GM12864 (cell line): ENCODE measurements around the gene ARHGAP5.

ENCODE experiments used
- DNase-seq: peaks from one replicate; pipeline ENCODE4 v3.0.0-alpha.2; 2011; ENCODE audit warnings: low read depth
- H3K4me3 ChIP-seq: 2 replicates; pipeline ENCODE4 v1.5.1; 2011; ENCODE audit warnings: mild to moderate bottlenecking, low read depth, low read length, control low read depth
- TF ChIP-seq, protein P1 (sequence below): IDR thresholded peaks from 2 replicates; pipeline ENCODE4 v1.5.1; 2011; ENCODE audit warnings: low read depth, mild to moderate bottlenecking, moderate library complexity, low read length, control low read depth, inconsistent platforms; ENCODE audit errors: missing control alignments

Gene ARHGAP5

DNA sequence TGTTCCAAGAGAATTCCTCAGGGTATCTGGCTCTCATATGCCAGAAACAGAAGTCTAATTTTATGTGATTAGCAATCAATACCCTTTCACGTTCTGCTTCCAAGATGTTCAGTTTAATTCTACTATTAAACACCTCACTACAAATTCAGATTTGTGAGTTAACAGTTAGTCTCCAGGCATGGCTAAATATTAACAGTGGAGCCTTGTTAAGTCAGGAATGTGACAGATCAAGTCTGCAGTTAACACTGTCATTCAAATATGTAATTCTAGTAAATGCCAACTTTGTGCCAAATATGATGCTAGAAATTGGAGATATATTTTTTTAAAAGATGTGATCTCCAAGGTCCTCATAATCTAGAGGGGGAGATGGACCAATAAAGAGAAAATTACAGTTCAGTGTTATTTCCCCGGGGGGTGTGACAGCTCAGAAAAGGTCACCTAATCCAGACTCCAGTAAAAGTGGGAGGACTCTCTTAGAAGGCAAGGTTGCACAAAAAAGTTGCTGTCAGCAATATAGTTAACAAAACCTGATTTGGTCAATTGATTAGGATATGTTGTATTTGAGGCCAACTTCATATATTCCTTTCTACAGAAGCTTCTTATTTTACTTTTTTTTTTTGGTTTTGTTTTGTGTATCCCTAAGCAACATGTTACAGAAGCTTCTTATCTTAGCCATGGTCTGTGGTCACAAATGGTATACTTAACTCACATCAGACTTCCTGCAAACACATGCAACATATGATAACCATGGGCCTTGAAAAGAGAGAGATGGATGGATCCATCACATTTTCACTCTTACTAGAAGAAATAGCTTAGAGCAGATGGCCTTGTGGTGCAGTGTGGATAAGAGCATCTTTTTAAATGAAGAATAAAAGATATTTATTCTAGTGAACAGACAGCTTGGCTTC lies 106.3 kb downstream of the ARHGAP5 start:
- H3K4me3 ChIP-seq: no peak overlapping the region
- TF ChIP-seq, protein P1, sequence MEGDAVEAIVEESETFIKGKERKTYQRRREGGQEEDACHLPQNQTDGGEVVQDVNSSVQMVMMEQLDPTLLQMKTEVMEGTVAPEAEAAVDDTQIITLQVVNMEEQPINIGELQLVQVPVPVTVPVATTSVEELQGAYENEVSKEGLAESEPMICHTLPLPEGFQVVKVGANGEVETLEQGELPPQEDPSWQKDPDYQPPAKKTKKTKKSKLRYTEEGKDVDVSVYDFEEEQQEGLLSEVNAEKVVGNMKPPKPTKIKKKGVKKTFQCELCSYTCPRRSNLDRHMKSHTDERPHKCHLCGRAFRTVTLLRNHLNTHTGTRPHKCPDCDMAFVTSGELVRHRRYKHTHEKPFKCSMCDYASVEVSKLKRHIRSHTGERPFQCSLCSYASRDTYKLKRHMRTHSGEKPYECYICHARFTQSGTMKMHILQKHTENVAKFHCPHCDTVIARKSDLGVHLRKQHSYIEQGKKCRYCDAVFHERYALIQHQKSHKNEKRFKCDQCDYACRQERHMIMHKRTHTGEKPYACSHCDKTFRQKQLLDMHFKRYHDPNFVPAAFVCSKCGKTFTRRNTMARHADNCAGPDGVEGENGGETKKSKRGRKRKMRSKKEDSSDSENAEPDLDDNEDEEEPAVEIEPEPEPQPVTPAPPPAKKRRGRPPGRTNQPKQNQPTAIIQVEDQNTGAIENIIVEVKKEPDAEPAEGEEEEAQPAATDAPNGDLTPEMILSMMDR: no peak
- DNase-seq: no peak

DNA sequence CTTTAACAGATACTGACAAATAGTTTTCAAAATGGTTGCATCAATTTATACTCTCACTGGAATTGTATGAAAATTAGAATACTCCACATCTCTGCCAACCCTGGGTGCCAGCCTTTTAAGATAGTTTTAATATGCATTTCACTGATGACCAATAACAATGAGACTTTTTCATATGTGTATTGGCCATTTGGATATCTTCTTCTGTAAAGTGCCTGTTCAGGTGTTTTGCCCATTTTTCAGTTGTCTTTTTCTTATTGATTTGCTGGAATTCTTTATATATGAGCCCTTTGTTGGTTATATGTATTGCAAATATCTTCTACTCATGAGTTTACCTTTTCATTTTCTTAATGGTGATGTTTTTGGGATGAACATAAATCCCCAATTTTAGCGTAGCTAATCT lies 108.0 kb downstream of the ARHGAP5 start:
- no peak for DNase-seq
- no peak overlapping the region for H3K4me3 ChIP-seq
- TF ChIP-seq, protein P1: no peak

DNA sequence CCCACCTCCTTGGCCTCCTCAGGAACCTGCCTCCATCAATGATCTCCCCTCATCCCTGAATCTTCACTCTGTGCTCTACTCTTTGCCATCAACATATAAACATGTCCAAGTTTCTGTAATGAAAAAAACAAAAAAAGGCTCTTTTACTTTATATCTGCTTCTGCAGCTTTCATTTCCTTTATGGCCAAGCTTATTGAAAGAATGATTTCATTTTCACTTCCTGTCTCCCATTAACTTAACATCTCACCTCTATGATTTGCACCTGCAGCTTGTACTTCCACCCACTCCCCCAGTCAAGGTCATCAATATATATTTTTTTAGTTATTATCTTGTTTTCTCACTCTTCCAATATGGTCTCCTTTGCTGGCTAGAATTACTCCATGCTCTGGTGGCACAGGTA lies 109.1 kb downstream of the ARHGAP5 start:
- DNase-seq: no peak
- H3K4me3 ChIP-seq: no peak overlapping the region
- TF ChIP-seq, protein P1: no peak

DNA sequence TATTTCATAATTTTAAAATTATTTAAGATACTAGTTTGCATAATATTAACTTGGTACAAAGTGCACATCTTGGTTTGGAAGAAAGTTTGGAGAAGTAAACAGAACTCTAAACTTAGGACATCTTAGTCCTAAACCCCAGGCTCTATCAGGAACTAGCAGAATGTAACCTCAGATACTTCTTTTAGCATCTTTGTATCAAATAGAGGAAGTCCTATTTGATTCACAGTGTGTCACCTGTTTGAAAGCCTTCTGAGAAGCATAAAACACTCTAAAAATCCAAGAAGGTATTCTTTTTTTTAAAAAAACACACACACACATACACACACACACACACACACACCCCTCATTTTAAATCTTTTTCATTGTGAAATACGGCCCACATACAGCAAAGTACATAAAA lies 112.7 kb downstream of the ARHGAP5 start:
- DNase-seq: no peak
- H3K4me3 ChIP-seq: no peak overlapping the region
- TF ChIP-seq, protein P1: no peak

DNA sequence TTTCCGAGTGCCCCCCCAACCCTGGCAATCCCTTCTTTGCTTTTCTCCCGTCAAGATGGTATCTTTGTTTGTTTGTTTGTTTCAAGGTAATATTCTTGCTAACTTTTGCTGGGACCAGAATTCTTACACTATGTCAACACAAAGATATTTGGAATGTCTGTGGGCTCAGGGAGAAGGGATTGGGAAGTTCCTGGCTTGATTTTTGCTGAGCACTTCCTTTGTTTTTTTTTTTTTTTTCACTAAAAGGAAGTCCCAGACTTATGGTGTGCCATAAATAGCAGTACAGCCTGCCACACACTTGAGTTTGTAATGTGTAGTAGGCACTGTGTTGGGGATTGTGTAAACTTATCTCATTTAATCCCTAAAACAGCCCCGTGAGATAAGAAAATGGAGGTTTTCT lies 113.6 kb downstream of the ARHGAP5 start:
- no peak overlapping the region for H3K4me3 ChIP-seq
- TF ChIP-seq, protein P1: no peak
- DNase-seq: no peak

DNA sequence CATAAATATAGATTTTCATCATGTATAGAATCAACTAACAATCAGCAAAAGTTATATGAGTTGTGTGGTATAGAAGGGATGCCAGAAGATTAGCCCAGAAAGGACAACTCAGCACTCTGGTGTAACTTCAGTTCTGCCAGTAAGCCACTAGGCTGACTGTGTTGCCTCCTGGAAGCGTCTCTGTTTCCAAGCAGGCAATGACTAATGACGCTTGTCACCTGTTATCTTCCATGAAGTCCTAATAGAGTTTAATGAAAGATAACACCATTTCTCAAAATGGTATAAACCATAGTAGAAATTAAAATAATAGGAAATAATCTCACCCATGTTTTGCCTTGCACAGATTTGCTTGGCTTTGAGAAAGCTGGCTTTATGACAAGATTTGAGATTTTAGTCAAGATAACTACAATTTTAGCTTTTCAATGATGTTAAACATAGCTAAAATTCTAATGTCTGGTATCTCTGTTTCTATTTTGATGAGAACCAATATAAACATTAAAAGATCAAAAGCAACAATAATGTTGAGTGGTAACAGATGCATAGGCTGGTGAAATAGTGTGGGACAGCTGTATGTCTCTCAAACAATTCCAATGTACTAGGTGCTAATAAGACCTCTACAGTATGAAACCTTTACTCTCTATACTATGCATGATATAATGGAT lies 115.7 kb downstream of the ARHGAP5 start:
- no peak overlapping the region for H3K4me3 ChIP-seq
- TF ChIP-seq, protein P1: no peak
- no peak for DNase-seq
